ENCODE measurements around the gene PRR35.

PRR35 gene

DNA sequence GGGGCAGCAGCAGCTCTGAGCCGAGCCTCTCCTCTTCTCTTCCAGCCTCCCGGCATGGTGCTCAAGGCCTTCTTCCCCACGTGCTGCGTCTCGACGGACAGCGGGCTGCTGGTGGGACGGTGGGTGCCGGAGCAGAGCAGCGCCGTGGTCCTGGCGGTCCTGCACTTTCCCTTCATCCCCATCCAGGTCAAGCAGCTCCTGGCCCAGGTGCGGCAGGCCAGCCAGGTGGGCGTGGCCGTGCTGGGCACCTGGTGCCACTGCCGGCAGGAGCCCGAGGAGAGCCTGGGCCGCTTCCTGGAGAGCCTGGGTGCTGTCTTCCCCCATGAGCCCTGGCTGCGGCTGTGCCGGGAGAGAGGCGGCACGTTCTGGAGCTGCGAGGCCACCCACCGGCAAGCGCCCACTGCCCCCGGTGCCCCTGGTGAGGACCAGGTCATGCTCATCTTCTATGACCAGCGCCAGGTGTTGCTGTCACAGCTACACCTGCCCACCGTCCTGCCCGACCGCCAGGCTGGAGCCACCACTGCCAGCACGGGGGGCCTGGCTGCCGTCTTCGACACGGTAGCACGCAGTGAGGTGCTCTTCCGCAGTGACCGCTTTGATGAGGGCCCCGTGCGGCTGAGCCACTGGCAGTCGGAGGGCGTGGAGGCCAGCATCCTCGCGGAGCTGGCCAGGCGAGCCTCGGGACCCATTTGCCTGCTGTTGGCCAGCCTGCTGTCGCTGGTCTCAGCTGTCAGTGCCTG lies 14.0 kb downstream of the PRR35 start:
- no peaks in the 10 kb centered on the region for H3K27me3 ChIP-seq (ENCODE audit: insufficient read depth, poor library complexity, severe bottlenecking)
- TF ChIP-seq GABPA (IDR thresholded peaks at IDR 0.05; ENCODE audit: low read depth) (no peak), POLR2AphosphoS5 (IDR thresholded peaks at IDR 0.05; ENCODE audit: low read depth) (no peak), SPI1 (IDR thresholded peaks at IDR 0.05; ENCODE audit: borderline replicate concordance, low read depth) (no peak)
- TF ChIP-seq, protein P1, sequence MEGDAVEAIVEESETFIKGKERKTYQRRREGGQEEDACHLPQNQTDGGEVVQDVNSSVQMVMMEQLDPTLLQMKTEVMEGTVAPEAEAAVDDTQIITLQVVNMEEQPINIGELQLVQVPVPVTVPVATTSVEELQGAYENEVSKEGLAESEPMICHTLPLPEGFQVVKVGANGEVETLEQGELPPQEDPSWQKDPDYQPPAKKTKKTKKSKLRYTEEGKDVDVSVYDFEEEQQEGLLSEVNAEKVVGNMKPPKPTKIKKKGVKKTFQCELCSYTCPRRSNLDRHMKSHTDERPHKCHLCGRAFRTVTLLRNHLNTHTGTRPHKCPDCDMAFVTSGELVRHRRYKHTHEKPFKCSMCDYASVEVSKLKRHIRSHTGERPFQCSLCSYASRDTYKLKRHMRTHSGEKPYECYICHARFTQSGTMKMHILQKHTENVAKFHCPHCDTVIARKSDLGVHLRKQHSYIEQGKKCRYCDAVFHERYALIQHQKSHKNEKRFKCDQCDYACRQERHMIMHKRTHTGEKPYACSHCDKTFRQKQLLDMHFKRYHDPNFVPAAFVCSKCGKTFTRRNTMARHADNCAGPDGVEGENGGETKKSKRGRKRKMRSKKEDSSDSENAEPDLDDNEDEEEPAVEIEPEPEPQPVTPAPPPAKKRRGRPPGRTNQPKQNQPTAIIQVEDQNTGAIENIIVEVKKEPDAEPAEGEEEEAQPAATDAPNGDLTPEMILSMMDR (IDR thresholded peaks at IDR 0.05; ENCODE audit: insufficient read depth, low read length), result no peak
- TF ChIP-seq, protein P2, sequence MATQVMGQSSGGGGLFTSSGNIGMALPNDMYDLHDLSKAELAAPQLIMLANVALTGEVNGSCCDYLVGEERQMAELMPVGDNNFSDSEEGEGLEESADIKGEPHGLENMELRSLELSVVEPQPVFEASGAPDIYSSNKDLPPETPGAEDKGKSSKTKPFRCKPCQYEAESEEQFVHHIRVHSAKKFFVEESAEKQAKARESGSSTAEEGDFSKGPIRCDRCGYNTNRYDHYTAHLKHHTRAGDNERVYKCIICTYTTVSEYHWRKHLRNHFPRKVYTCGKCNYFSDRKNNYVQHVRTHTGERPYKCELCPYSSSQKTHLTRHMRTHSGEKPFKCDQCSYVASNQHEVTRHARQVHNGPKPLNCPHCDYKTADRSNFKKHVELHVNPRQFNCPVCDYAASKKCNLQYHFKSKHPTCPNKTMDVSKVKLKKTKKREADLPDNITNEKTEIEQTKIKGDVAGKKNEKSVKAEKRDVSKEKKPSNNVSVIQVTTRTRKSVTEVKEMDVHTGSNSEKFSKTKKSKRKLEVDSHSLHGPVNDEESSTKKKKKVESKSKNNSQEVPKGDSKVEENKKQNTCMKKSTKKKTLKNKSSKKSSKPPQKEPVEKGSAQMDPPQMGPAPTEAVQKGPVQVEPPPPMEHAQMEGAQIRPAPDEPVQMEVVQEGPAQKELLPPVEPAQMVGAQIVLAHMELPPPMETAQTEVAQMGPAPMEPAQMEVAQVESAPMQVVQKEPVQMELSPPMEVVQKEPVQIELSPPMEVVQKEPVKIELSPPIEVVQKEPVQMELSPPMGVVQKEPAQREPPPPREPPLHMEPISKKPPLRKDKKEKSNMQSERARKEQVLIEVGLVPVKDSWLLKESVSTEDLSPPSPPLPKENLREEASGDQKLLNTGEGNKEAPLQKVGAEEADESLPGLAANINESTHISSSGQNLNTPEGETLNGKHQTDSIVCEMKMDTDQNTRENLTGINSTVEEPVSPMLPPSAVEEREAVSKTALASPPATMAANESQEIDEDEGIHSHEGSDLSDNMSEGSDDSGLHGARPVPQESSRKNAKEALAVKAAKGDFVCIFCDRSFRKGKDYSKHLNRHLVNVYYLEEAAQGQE (IDR thresholded peaks at IDR 0.05; ENCODE audit: insufficient replicate concordance, low read depth), result no peak
- H3K4me3 ChIP-seq (replicated peaks; ENCODE audit: insufficient read depth, low read length), result no peak overlapping the region
- no peak for DNase-seq (ENCODE audit: low read depth in 1 of 2, low spot score in 1 of 2)
- no peak overlapping the region for H3K27ac ChIP-seq (replicated peaks)

DNA sequence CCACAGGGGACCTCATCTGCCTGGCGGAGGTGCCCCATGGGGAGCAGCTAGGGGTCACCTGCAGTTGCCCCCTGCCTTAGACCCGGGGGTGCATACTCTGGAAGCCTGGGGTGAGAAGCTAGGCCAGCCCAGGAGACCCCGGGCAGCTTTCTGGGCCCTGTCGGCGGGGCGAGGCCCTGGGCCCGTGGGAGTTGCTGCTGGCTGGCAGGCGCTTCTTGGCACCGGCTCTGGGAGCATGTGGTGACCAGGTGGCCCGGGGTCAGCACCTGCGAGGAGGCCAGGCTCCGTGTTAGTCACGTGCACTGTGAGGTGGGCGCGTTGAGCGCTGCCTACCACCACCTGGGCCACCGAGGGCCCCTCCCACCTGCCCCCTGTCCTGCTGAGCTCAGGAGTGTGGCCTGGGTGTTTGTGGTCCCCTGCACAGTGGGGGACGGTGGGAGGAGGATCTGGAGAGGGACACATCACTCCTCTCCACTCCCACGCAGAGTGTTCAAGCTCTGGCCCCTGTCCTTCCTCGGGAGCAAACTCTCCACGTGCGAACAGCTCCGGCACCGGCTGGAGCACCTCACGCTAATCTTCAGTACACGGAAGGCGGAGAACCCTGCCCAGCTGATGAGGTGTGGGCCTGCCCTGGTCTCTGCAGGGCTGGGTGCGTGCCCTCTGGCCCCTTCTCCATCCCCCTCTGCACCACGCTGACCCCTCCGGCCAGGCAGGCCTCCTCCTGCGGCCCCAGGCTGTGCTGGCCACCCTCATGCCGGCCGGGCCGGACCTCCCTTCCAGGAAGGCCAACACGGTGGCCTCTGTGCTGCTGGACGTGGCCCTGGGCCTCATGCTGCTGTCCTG lies 15.4 kb downstream of the PRR35 start:
- Histone ChIP-seq H3K4me3 (replicated peaks; ENCODE audit: insufficient read depth, low read length) (no peak overlapping the region), H3K27ac (replicated peaks) (no peak overlapping the region), H3K27me3 (ENCODE audit: insufficient read depth, poor library complexity, severe bottlenecking) (no peaks in the 10 kb centered on the region)
- TF ChIP-seq, protein P2 (IDR thresholded peaks at IDR 0.05; ENCODE audit: insufficient replicate concordance, low read depth), result no peak
- TF ChIP-seq POLR2AphosphoS5 (IDR thresholded peaks at IDR 0.05; ENCODE audit: low read depth) (no peak), GABPA (IDR thresholded peaks at IDR 0.05; ENCODE audit: low read depth) (no peak), SPI1 (IDR thresholded peaks at IDR 0.05; ENCODE audit: borderline replicate concordance, low read depth) (no peak)
- TF ChIP-seq, protein P1 (IDR thresholded peaks at IDR 0.05; ENCODE audit: insufficient read depth, low read length), result no peak
- DNase-seq (ENCODE audit: low read depth in 1 of 2, low spot score in 1 of 2), result no peak

DNA sequence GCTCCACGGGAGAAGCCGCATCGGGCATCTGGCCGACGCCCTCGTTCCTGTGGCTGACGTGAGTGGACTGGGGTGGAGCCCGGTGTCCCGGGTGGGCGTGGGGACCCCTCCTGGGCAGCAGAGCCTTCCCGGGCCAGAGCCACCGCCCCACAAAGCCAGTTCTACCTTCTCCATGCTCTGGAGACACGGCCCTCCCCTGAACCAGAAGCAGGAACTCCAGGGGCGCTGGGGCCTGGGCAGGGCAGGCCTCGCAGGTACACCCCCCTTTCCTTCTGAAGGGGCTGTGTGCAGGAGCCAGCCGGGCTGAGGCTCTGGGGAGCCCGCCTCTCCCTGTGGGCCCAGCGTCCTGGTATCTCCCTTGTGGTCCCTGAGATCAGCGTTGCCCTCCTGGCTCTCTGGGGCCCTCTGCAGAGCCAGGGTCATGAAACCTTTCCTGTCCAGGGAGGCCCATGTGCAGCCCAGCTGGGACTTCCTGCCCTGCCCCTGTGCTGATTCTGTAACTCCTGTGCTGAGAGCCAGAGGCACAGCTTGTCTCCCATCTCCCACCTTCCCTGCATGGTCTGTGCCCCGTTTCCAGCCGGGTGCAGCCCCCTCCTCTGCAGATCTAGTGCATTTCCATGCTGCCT lies 16.1 kb downstream of the PRR35 start:
- H3K27me3 ChIP-seq (ENCODE audit: insufficient read depth, poor library complexity, severe bottlenecking), result no peaks in the 10 kb centered on the region
- H3K27ac ChIP-seq (replicated peaks), result no peak overlapping the region
- TF ChIP-seq POLR2AphosphoS5 (IDR thresholded peaks at IDR 0.05; ENCODE audit: low read depth) (no peak), SPI1 (IDR thresholded peaks at IDR 0.05; ENCODE audit: borderline replicate concordance, low read depth) (no peak), GABPA (IDR thresholded peaks at IDR 0.05; ENCODE audit: low read depth) (no peak)
- TF ChIP-seq, protein P1 (IDR thresholded peaks at IDR 0.05; ENCODE audit: insufficient read depth, low read length), result no peak
- TF ChIP-seq, protein P2 (IDR thresholded peaks at IDR 0.05; ENCODE audit: insufficient replicate concordance, low read depth), result no peak
- no peak overlapping the region for H3K4me3 ChIP-seq (replicated peaks; ENCODE audit: insufficient read depth, low read length)
- no peak for DNase-seq (ENCODE audit: low read depth in 1 of 2, low spot score in 1 of 2)
